GM04504 (cell line): ENCODE data around the gene MPRIP.
"Not testable (repeated sequence)": the region's sequence is repeated elsewhere in the genome, so short reads cannot be mapped to it uniquely, and the experiment has no call there.

Source experiments
- DNase-seq: peaks from one replicate; pipeline ENCODE4 v3.0.0-alpha.2; 2012; ENCODE audit warnings: low read depth

Gene MPRIP

DNA sequence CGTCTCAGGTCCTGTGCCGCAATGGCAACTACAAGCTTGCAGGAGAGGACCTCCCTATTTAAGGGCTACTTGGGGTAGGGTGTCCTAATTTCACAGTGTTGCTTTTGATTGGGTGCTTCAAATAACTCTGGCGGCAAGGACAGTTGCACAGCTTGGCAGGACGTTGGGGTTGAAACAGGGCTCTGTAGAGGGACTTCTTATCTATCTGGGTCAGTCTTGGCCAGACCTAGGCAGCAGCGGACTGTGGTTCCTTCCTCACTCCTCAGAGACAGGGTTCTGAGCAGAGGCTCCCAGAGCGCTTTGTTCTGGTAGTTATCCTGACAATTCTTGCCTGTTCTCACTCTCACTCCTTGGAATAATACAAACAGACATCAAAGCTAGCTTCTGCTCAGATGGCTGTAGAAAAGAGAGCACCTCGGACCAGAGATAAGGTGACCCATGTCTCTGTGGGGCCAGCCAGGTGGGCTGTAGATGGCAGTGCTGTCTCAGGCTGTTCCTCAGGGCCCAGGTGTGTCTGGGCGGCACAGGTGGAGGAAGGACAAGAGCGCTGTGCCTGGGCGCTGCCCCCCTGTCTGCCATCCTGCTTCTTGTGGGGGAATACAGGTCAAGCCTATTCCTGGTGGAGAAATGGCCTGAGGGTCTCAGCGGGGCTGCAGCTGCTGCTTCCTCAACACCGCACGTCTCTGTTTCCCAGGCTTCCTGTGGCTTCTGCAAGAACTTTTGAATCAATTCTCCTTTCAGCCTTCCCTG is 102.8 kb downstream of the MPRIP start:
- DNase-seq: no peak

DNA sequence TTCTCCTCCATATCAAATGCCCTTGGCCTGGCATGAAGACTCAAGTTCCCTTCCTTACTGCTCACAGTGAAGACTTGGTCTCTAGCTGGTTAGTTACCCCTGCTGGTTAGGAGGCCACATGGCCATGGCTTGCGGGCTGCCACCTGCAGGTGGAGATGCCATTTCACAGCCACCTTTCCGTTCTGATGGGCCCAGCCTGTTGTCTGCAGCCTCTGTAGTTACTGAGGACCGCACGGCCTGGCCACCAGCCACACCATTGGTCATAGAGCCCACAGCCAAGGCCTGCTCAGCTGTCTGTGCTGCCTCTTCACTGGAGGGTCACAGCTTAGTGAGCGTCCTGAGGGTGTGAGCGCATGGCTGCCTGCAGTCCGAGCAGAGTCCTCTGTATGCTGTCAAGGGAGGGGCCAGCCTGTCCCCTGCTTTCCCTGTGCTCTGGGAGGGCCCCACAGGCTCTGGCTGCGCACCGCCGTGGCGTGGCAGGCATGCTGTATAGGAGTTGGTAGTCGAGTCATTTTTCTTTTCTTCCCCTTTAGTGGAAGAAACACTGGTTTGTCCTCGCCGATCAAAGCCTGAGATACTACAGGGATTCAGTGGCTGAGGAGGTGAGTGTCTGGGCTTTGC is 104.6 kb downstream of the MPRIP start:
- DNase-seq: no peak

DNA sequence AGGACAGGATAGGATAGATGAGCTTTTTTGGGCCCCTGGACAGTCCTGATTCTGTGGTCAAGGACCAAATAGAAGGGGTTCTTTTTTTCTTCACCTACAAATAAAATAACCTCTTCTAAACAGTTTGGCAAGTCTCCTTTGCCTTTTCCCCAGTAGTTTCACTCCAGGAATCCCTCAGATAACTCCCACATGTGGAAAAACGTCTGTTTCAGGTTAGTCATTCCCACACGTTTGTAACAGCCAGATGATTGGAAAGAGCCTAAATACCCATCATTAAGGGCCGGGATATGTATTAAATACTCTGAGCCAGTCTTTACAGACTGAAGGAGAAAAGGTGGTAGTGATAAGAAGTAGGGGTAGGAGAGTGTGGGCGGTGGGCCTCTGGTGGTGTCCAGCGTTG is 105.6 kb downstream of the MPRIP start:
- DNase-seq: no peak

DNA sequence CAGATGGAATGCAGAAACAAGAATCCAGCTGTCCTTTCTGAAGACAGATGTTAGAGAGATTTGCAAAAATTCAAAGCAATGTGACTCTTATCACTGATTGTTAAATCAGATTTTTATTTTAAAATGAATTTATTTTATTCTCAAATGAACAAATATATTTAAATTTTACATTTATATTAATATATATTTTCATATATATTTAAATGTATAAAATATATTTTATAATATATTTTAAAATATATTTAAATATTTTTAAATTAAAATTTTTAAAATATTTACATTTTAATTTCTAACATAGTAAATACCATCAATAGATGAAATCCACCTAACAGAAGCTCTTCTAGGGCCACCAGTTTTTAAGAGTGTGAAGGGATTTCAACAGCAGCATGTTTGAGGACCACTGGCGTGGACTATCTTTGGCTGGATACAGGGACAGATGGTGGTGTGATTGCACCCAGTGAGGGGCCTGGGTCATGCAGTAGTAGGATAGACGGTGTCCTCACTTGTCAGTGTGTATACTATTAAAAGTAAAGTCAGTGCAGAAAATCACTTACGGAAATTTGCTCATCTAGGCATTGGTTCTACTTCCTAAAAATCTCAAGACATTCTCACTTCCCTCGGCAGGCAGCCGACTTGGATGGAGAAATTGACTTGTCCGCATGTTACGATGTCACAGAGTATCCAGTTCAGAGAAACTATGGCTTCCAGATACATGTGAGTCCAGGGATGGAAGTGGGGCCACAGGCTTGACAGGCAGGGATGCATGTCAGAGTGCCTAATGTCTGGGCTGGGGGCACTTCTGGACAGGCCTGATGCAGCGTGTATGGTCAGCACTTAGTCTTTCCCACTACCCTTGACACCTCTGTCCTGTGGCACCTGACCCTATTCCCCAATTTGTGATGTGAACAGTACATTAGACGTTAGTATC is 107.5 kb downstream of the MPRIP start:
- no peak for DNase-seq

DNA sequence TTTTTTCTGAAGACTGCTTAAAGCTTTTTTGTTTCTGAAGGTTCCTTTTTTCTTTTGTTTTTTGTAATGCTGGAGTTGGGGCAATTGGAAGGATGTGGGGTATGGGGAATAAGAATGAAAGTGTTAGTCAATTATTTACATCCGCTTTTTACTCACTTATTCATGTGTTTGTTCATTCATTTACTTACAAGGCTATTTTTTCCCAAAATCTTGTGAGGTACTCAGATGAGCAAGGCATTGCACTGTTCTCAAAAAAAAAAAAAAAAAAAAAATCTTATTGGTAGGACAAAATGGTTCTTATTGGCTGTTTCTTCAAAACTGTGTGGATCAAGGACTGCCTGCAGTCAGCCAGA is 108.2 kb downstream of the MPRIP start:
- no peak for DNase-seq

DNA sequence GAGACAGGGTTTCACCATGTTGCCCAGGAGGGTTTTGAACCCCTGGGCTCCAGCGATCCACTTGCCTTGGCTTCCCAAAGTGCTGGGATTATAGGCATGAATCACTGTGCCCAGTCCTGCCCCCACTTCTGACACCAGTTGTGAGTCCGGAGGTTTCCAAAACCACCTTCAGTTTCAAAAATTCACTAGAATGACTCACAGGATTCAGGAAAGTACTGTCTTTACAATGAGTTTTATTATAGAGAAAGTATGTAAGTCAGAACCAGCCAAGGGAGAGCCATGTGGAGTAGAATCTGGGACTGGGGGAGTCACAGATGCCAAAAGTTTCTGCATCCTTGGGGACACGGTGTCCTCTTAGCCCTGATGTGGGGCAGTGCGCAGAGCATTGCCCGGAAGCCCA is 108.8 kb downstream of the MPRIP start:
- DNase-seq: peak; percentile 74

DNA sequence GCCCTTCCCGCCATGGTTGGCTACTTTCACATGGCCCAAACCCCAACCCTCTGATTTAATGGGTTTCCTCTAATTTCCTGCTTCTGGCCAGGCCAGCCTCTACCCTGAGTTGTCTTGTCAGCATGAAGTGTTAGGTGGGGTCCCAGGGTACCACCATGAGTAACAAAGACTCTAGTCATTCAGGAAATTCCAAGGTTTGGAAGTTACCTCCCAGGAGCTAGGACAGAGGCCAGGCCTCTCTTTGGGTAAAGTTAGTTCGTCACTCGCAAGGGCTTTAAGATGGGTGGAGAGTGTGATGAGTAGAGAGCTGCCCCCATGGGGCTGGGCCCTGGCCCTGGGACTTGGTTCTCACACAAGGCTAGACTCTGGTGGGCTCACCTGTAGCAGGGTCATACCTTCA is 109.3 kb downstream of the MPRIP start:
- DNase-seq: no peak

DNA sequence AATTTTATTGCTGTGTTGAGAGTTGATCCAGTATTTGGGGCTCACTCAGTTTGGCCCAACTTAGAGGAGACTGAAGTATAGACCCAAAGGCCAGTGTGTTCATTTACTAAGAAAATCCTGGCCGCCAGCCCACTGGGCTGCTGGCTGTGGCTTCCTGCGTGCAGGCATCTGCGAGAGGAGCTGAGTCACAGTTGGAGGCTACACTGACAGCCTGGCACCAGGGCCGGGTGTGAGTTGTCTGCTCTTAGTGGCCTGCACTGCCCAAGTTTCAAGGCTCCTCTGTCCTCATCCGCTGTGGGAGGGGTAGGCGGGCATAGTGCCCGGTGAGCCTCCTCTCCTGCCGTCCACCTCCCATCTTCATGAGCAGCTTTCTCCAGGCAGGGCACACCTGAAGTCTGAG is 109.7 kb downstream of the MPRIP start:
- peak; percentile 92 for DNase-seq

DNA sequence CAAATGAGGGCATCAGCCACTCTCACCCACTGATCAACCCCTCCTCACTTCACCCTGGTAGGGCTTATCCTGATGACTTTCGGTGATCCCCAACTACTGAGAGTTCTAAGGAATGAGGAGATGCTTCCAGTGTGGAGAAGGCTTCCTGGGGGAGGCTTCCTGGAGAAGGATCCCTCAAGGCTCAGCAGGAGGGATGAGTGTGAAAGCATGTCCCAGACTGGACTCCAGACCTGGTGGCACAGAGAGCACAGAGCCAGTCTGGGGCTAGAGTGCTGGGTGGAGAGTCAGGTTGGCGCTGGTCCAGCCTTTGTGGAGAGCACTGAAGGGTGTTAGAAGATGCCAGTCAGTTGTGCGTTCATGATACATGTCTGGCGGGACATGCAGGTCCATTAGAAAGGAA is 110.1 kb downstream of the MPRIP start:
- no peak for DNase-seq

DNA sequence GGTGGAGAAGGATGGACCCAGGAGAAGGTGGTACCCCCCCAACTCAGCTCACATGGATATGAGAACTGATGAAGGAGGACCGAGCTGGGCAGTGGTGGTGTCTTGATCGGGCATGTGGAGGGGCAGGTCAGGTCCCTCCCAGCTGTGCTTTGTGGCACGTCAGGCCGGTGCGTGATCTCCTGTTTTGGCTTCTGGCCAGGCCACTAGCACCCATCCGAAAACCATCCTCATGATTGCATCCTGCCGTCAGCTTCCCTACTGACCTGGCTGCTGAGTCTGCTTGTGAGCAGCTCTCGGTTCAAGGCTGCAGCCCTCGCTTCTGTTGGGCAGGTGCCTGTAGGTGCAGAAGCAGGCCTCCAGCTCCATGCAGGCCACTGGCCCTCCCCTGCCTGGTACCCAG is 110.8 kb downstream of the MPRIP start:
- DNase-seq: no peak

DNA sequence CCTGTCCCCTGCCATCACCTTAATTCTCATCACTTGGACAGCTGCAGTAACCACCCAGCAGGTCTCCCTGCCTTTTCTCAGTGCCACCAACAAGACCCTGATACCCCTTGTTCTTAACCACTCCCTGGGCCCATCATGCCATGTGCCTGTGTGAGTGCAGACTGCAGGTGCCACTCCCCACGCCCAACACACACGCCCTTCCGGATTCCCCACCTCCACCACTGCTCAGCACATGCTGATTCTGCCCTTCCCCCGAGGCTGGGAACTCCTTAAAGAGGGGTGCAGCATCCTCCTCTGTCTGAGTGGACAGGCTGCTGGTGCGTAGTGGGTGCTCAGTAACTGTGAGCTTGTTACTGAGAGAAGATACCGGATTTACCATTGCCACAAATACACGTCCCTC is 111.5 kb downstream of the MPRIP start:
- no peak for DNase-seq

DNA sequence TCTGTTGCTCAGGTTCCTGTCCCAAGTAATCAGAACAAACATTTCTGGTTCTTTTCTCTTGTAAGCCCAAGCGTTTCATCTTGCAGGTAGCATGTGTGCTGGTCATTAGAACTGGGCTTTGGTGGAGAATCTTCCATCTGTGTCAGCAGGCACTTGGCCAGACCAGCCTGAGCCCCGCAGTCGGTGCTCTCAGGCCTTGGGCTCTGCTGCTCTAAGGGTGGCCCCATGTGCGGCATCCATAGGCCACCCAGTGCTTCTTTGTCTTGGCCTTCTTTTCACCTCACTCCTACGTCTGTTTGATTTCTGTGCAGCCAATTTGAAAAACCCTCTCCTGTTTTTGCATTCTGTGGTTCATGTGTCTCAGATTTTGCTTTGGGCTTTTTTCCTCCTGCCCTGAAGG is 112.3 kb downstream of the MPRIP start:
- no peak for DNase-seq

DNA sequence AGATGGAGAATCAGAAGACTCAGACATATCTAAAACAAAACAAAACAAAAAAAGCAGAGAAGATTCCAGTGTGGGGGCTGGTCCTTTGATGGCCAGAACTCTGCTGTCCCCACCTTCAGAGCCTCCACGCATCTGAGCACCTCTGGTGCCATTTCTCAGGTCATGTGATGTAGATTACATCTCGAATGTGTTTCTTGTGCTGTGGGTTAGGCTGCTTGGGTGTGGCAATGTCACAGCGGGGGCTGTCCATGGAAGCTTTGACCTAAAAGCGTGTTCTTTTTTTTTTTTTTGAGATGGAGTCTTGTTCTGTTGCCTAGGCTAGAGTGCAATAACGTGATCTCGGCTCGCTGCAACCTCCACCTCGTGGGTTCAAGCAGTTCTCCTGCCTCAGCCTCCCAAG is 112.7 kb downstream of the MPRIP start:
- DNase-seq: no peak

DNA sequence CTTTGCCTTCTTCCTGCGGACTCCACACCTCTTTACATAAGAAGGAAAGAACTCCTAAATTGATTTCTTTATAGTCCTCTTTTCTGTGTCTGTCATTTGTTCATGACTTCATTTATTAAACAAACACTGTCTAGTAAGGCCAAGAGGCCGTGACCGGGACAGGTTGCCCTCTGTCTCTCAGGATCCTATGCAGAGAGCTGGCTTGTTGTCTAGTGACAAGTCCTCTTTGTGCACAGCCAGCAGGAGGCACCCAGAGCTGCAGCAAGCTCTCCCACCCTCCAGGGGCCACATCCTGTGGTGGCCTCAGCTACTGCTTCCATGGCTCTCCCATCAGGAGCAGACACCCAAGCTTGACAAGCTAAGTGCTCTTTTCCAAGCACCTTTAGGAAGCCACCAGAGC is 113.3 kb downstream of the MPRIP start:
- no peak for DNase-seq

DNA sequence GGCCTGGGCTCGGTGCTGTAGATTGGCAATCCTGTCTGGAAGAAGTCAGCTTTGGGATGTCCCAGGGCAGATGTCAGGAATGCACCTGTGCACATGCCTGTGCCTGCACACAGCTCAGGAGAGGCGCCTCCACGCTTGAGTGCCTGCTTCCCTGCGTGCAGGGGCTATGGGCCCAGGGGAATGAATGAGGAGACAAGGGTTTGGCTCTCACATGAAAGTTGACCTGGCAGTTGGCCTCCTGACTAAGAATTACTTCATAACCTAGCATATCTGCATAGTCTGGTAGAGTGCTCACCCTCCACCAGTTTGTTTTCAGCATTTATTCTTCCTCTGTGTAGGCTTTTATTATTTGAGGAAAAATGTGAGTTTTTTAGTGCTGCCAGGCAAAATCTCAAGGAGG is 113.8 kb downstream of the MPRIP start:
- peak; percentile 35 for DNase-seq

DNA sequence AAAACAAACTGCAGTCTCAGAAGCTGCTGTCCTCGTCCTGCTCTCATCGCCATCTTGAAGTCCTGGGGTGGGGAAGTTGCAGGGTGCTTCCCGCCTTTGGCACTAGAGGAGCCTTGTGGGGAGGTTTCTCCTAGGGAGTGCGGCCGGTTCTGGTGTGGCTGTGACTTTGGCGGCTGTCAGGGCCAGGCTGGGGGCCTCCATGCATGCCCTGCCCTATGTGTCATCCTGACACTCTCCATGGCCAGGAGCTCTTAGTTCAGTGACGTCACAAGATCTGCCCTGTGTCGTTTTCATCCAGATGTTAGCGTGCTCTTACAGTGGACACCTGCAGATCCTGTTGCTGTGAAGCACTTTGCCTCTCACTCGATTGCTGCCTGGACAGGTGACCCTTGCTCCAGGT is 114.3 kb downstream of the MPRIP start:
- DNase-seq: no peak

DNA sequence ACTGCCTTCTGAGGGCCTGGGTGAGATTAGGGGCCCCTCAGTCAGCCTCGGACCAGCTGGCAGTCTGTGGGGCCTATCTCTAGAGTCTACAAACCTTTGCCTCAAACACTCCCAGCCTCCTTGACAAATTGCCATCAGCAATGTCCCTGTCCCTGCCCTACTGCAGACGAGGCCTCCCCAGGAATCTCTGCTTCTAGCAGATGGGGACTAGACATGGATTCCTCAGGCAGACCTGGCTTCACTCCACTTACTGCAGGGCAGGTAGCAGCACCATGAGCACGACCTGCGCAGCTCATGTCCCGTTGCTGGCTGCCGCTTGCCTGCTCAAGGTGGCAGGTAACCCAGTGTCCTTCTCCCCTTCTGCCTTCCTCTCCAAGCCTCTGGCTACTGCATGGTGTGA is 114.8 kb downstream of the MPRIP start:
- no peak for DNase-seq

DNA sequence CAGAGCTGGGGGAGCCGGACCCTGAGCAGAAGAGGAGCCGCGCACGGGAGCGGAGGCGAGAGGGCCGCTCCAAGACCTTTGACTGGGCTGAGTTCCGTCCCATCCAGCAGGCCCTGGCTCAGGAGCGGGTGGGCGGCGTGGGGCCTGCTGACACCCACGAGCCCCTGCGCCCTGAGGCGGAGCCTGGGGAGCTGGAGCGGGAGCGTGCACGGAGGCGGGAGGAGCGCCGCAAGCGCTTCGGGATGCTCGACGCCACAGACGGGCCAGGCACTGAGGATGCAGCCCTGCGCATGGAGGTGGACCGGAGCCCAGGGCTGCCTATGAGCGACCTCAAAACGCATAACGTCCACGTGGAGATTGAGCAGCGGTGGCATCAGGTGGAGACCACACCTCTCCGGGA is 116.2 kb downstream of the MPRIP start:
- not testable (repeated sequence) for DNase-seq

DNA sequence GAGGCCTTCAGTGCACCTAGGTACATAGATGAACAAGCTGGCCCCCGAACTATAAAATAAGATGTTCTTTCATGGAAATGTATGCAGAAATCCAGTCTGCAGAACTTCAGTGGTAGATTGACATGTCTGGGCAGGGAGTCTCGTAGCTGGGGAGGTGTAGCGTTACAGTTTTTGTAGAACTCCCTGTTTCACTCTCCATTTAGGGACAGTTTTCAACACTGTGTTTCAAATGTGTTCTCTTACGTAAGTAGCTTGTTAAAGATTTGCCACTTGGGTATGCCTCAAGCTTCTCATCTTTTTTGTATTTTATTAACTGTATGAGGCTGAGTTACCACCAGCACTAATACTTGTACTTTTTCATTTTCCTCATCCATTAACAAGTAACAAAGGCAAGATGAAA is 117.3 kb downstream of the MPRIP start:
- no peak for DNase-seq

DNA sequence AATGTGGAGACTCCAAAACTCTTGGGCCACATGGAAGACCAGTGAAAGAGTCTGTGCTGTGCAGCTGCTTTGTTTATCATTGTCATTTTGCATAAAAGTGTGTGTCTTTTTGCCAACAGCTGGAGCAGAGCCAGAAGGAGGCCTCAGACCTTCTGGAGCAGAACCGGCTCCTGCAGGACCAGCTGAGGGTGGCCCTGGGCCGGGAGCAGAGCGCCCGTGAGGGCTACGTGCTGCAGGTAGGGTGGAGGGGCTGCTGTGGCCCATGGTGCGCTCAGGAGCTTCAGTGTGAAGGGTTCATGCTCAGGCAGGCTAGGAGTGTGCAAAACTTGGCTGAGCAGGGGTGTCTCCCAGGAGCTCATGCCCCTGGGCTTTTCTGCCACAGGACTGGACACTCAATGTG is 118.9 kb downstream of the MPRIP start:
- no peak for DNase-seq

DNA sequence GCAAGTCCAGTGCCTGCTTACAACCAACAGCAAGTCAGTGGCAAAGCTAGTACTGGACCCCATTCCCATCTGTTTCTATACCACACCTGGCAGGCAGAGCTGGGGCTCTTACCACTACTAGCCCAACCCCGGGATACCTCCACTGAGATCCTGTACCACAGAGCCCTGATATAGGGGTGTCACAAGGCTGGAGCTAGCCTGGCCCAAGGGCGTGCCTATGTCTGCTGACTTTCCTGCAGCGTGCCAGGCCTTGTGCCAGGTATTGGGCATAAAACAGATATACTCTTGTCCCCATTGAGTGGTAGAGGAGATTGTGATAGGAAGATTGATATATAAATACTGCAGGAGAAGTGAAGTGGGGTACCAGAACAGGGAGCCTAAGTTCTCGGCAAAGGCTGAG is 119.5 kb downstream of the MPRIP start:
- no peak for DNase-seq

DNA sequence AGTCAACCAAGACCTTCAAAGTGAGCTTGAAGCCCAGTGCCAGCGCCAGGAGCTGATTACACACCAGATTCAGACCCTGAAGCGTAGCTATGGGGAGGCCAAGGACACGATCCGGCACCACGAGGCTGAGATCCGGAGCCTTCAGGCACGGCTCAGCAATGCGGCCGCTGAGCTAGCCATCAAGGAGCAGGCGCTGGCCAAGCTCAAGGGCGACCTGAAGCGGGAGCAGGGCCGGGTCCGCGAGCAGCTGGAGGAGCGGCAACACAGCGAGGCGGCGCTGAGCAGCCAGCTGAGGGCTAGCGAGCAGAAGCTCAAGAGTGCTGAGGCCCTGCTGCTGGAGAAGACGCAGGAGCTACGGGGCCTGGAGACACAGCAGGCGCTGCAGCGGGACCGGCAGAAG is 121.9 kb downstream of the MPRIP start:
- DNase-seq: no peak

DNA sequence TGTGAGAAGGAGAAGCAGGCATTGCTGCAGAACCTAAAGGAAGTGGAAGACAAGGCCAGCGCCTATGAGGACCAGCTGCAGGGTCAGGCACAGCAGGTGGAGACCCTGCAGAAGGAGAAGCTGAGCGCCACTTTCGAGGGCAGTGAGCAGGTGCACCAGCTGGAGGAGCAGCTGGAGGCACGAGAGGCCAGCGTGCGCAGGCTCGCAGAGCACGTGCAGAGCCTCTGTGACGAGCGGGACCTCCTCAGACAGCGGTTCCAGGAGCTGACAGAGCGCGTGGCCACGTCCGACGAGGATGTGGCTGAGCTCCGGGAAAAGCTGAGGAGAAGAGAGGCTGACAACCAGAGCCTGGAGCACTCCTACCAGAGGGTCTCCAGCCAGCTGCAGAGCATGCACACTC is 122.4 kb downstream of the MPRIP start:
- DNase-seq: no peak
